ENCODE results near the gene ZSCAN20.

ZSCAN20 gene

DNA sequence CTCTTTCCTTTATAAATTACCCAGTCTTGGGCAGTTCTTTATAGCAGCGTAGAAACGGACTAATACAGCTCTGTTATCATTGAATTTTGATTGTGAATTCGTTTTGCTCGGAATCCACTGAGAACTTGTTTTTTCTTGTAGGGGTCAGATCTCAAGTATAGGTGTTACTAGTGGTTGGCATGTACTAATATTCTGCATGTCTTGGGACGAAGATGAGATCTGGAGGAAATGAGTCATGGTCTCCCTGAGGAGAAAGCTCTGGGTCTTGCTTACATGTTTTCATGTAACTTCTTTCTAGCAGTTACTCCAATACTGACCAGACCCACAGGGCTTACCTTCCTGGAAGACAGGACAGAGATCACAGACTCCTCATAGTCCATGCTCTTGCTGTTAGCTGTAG, 30.3 kb downstream of the ZSCAN20 start:
- Histone ChIP-seq H3F3A (ENCODE audit: control insufficient read depth, insufficient read depth) (no peaks in the 10 kb centered on the region), H3K27me3 (ENCODE audit: control insufficient read depth, low read length) (no peaks in the 10 kb centered on the region), H3K36me3 (ENCODE audit: control insufficient read depth, low read length) (no peaks in the 10 kb centered on the region), H3K27ac (ENCODE audit: low read depth, low read length) (no peak overlapping the region), H4K20me1 (ENCODE audit: control insufficient read depth, insufficient read depth, low read depth, low read length) (no peaks in the 10 kb centered on the region), H3K4me1 (ENCODE audit: control insufficient read depth, low read length) (peaks cover 14% of the 10 kb centered on the region), H3K9me3 (ENCODE audit: control insufficient read depth, insufficient read depth, low read length) (no peaks in the 10 kb centered on the region), H3K79me2 (ENCODE audit: control insufficient read depth, low read length) (no peaks in the 10 kb centered on the region), H3K4me2 (ENCODE audit: low read length) (no peak overlapping the region), H3K9me2 (replicated peaks; ENCODE audit: control insufficient read depth, low read length) (no peaks in the 10 kb centered on the region), H3K4me3 (ENCODE audit: low read length) (no peak overlapping the region)
- TF ChIP-seq CTCF (IDR thresholded peaks at IDR 0.05; ENCODE audit: low read depth, low read length, poor library complexity, severe bottlenecking) (no peak), EZH2phosphoT487 (IDR thresholded peaks at IDR 0.05; ENCODE audit: borderline replicate concordance, low read length) (no peak)

- peaks cover 14% of the 10 kb centered on the region for H3K4me1 ChIP-seq (ENCODE audit: control insufficient read depth, low read length)
- H3K9me3 ChIP-seq (ENCODE audit: control insufficient read depth, insufficient read depth, low read length) = no peaks in the 10 kb centered on the region
- no peak overlapping the region for H3K27ac ChIP-seq (ENCODE audit: low read depth, low read length)
- no peaks in the 10 kb centered on the region for H3K36me3 ChIP-seq (ENCODE audit: control insufficient read depth, low read length)
- H3K4me2 ChIP-seq (ENCODE audit: low read length) = no peak overlapping the region
- H3F3A ChIP-seq (ENCODE audit: control insufficient read depth, insufficient read depth) = no peaks in the 10 kb centered on the region
- H3K27me3 ChIP-seq (ENCODE audit: control insufficient read depth, low read length) = no peaks in the 10 kb centered on the region
- TF ChIP-seq EZH2phosphoT487 (IDR thresholded peaks at IDR 0.05; ENCODE audit: borderline replicate concordance, low read length) (no peak), CTCF (IDR thresholded peaks at IDR 0.05; ENCODE audit: low read depth, low read length, poor library complexity, severe bottlenecking) (no peak)
- no peaks in the 10 kb centered on the region for H3K79me2 ChIP-seq (ENCODE audit: control insufficient read depth, low read length)
- H3K4me3 ChIP-seq (ENCODE audit: low read length) = no peak overlapping the region
- H4K20me1 ChIP-seq (ENCODE audit: control insufficient read depth, insufficient read depth, low read depth, low read length) = no peaks in the 10 kb centered on the region
- no peaks in the 10 kb centered on the region for H3K9me2 ChIP-seq (replicated peaks; ENCODE audit: control insufficient read depth, low read length)
Observed at GRCh38 chr1:33503506-33503905, 31.1 kb downstream of the ZSCAN20 start.

- no peaks in the 10 kb centered on the region for H3K27me3 ChIP-seq (ENCODE audit: control insufficient read depth, low read length)
- no peaks in the 10 kb centered on the region for H3K9me3 ChIP-seq (ENCODE audit: control insufficient read depth, insufficient read depth, low read length)
- H3K4me2 ChIP-seq (ENCODE audit: low read length) = no peak overlapping the region
Observed at GRCh38 chr1:33507661-33508060, 35.2 kb downstream of the ZSCAN20 start.

More at GRCh38 chr1:33507661-33508060, 35.2 kb downstream of the ZSCAN20 start:
- Histone ChIP-seq H3K36me3 (ENCODE audit: control insufficient read depth, low read length) (no peaks in the 10 kb centered on the region), H3K27ac (ENCODE audit: low read depth, low read length) (no peak overlapping the region), H3K4me1 (ENCODE audit: control insufficient read depth, low read length) (no peaks in the 10 kb centered on the region), H4K20me1 (ENCODE audit: control insufficient read depth, insufficient read depth, low read depth, low read length) (no peaks in the 10 kb centered on the region), H3F3A (ENCODE audit: control insufficient read depth, insufficient read depth) (no peaks in the 10 kb centered on the region), H3K79me2 (ENCODE audit: control insufficient read depth, low read length) (no peaks in the 10 kb centered on the region), H3K9me2 (replicated peaks; ENCODE audit: control insufficient read depth, low read length) (no peaks in the 10 kb centered on the region), H3K4me3 (ENCODE audit: low read length) (no peak overlapping the region)
- TF ChIP-seq CTCF (IDR thresholded peaks at IDR 0.05; ENCODE audit: low read depth, low read length, poor library complexity, severe bottlenecking) (no peak), EZH2phosphoT487 (IDR thresholded peaks at IDR 0.05; ENCODE audit: borderline replicate concordance, low read length) (no peak)
